VCaP (cell line): ENCODE results near the gene DDAH2.

ENCODE experiments used
- H3K27ac ChIP-seq: fragments of 450-650 bp; 2 replicates; pipeline ENCODE4 v1.5.1; 2017
- CTCF ChIP-seq: fragments of 450-650 bp; conservative IDR thresholded peaks from 2 replicates; pipeline ENCODE4 v1.5.1; 2017; ENCODE audit warnings: mild to moderate bottlenecking, moderate library complexity

The DDAH2 gene

GRCh38 chr6:31734821-31735406 lies 5.8 kb upstream of the DDAH2 start:
- peak overlapping the region; percentile 99 for H3K27ac ChIP-seq
- no peak for TF ChIP-seq CTCF

- peak overlapping the region; percentile 99 for H3K27ac ChIP-seq
- TF ChIP-seq CTCF = no peak
These were observed 5.2 kb upstream of the DDAH2 start for GRCh38 chr6:31734247-31734820.

GRCh38 chr6:31733734-31734133 lies 4.6 kb upstream of the DDAH2 start:
- H3K27ac ChIP-seq = peak overlapping the region; percentile 99; the same call in 1 of the 2 replicates

GRCh38 chr6:31732029-31732428 lies 2.9 kb upstream of the DDAH2 start:
- H3K27ac ChIP-seq = no peak overlapping the region
- TF ChIP-seq CTCF = no peak

More at GRCh38 chr6:31733734-31734133, 4.6 kb upstream of the DDAH2 start:
- no peak for TF ChIP-seq CTCF

GRCh38 chr6:31730631-31731086 lies 1.6 kb upstream of the DDAH2 start:
- peak overlapping the region; percentile 77 for H3K27ac ChIP-seq
- no peak for TF ChIP-seq CTCF

GRCh38 chr6:31729979-31730630 lies 1.0 kb upstream of the DDAH2 start:
- H3K27ac ChIP-seq = peak overlapping the region; percentile 77
- no peak for TF ChIP-seq CTCF

- TF ChIP-seq CTCF = peak; percentile 77
- peak overlapping the region; percentile 77 for H3K27ac ChIP-seq
These were observed 448 bp upstream of the DDAH2 start for GRCh38 chr6:31729515-31729978.
